RWPE1 (cell line): ENCODE data around the gene SUGT1.

ENCODE experiments used
- CTCF ChIA-PET: fragments of 350-600 bp; sonication (Branson Sonifier 250); formaldehyde crosslinking; extraction: SDS; loops from one replicate; lab custom pipeline; 2021; lab: Yijun Ruan, JAX
- POLR2A ChIA-PET: fragments of 400-600 bp; formaldehyde crosslinking; extraction: SDS; loops from one replicate; lab custom pipeline; 2020; ENCODE audit warnings: antibody characterized with exemption; ENCODE audit not compliant: low non-redundant PET; lab: Yijun Ruan, JAX
- DNase-seq: peaks from one replicate; pipeline ENCODE4 v3.0.0; 2012; ENCODE audit warnings: low spot score
- H3K27ac ChIP-seq: fragments of 450-650 bp; 2 replicates; pipeline ENCODE4 v1.5.1; 2017
- CTCF ChIP-seq: fragments of 450-650 bp; conservative IDR thresholded peaks from 2 replicates; pipeline ENCODE4 v1.5.1; 2017; ENCODE audit warnings: low read depth, mild to moderate bottlenecking

The SUGT1 gene

GRCh38 chr13:52646967-52647366, 5.7 kb upstream of the SUGT1 start:
- H3K27ac ChIP-seq, result no peak overlapping the region
- ChIA-PET CTCF (no interaction called here), POLR2A (no interaction called here)
- DNase-seq, result no peak
- no peak for TF ChIP-seq CTCF

DNA sequence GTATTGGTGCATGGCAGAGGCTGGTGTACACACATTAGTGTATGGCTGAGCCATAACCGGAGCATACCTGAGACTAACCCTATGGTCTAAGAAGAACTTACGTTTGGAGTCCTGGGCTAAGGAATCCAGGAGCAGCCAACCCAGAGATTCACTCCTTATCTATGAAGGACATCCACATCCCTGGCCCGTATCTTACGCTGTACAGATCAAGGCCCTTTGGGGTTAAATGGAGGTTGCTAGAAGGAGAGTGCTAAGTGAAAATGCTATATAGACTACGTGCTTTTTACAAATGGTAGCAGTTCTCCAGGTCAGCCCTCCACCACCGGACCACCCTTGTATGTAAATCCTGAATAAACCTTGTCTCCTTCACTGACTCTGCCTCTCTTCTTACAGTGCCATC, 1.9 kb upstream of the SUGT1 start:
- no peak for TF ChIP-seq CTCF
- POLR2A ChIA-PET, result no interaction called here
- CTCF ChIA-PET, result no interaction called here
- H3K27ac ChIP-seq, result no peak overlapping the region
- no peak for DNase-seq

DNA sequence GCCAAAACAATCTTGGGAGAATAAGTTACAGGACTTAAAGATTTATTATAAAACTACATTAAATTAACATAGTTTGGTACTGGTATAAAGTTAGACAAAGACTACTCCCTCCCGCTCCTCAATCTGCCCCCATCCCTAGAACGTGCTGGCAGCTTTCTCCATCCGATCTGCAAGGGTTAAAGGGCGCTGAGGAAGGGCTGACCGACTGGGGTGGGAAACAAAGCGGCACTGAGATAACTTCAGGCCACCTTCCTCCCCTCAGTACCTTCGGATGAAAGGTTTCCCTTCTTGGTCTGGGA, 790 bp upstream of the SUGT1 start:
- POLR2A ChIA-PET, result interaction anchor here (1.3 kb wide), 1 partner anchor 34 kb away, joined by 4 read pairs; no protein-coding TSS in a partner anchor
- TF ChIP-seq CTCF, result no peak
- CTCF ChIA-PET, result no interaction called here
- peak overlapping the region; percentile 98 for H3K27ac ChIP-seq
- DNase-seq, result peak; percentile 44

GRCh38 chr13:52652980-52653303, 306 bp downstream of the SUGT1 start:
- ChIA-PET CTCF (interaction anchor here (0.6 to 2.5 kb wide), 5 partner anchors 12 to 96 kb away, joined by 3 to 16 read pairs (median 4); no protein-coding TSS in a partner anchor), POLR2A (interaction anchor here (0.6 to 0.8 kb wide), 2 partner anchors 36 to 37 kb away, joined by 3 to 8 read pairs; no protein-coding TSS in a partner anchor)
- H3K27ac ChIP-seq, result peak overlapping the region; percentile 98
- no peak for DNase-seq
- TF ChIP-seq CTCF, result peak; percentile 38

GRCh38 chr13:52659340-52659739, 6.7 kb downstream of the SUGT1 start:
- ChIA-PET CTCF (no interaction called here), POLR2A (no interaction called here)
- no peak for TF ChIP-seq CTCF
- no peak for DNase-seq
- H3K27ac ChIP-seq, result no peak overlapping the region

- POLR2A ChIA-PET, result no interaction called here
These were observed 11.6 kb downstream of the SUGT1 start for GRCh38 chr13:52664272-52664671.

More at GRCh38 chr13:52664272-52664671, 11.6 kb downstream of the SUGT1 start:
- no peak for TF ChIP-seq CTCF
- CTCF ChIA-PET, result interaction anchor here (0.7 to 2.6 kb wide), 3 partner anchors 11 to 304 kb away, joined by 3 to 16 read pairs (median 4); partner anchors contain the start of gene SUGT1
- DNase-seq, result no peak
- H3K27ac ChIP-seq, result no peak overlapping the region
